K562 (cell line): ENCODE data around the gene OSBPL7. TPM values are rescaled to one million over a fixed set of nuclear protein-coding genes. Genes with fewer than 3 reads are reported as not detected.

Source experiments
- ATAC-seq: fragments of 200-7000 bp; cut with Tn5 transposase; 3 replicates; pipeline ENCODE4 v1.9.1; 2020; ENCODE audit warnings: moderate library complexity
- BruUV-seq: library from RNA; stranded (reverse); fragments of 400-500 nt; replicated peaks from 2 replicates; lab custom pipeline; 2021; lab: Mats Ljungman, UMichigan
- CTCF ChIA-PET: fragments of 300-600 bp; formaldehyde crosslinking; extraction: SDS; loops from one replicate; lab custom pipeline; 2021; ENCODE audit warnings: low intra/inter-chr PET ratio; lab: Yijun Ruan, JAX
- POLR2A ChIA-PET: fragments of 300-600, 350-650 bp; sonication (Branson Sonifier 250); formaldehyde crosslinking; extraction: SDS; loops from one replicate; lab custom pipeline; 2021; ENCODE audit warnings: antibody characterized with exemption, inconsistent platforms; lab: Yijun Ruan, JAX
- DNase-seq, 4 experiments: peaks; one replicate each; pipeline versions ENCODE4 v3.0.0 to v3.0.0-alpha.2; 2011 to 2018; ENCODE audit warnings: low spot score in 3 of 4, mixed read lengths in 3 of 4; ENCODE audit errors: extremely low read depth in 1 of 4
- FAIRE-seq: peaks from 2 replicates; lab custom pipeline; 2011; peaks lifted over from hg19 to GRCh38; lab: Jason Lieb, UNC
- H2AFZ ChIP-seq: 2 replicates; pipeline ENCODE4 v1.6.0; 2011; ENCODE audit warnings: low read depth, low read length, control low read depth, inconsistent platforms
- H3K27ac ChIP-seq: fragments of 200-600 bp; 3 replicates; pipeline ENCODE4 v1.8.0; 2011; ENCODE audit warnings: low read depth, mild to moderate bottlenecking, control low read depth, inconsistent platforms, low read length, moderate library complexity, mixed read lengths; ENCODE audit errors: extremely low read depth
- H3K27me3 ChIP-seq, 2 experiments: fragments of 300-600 bp in 1 of 2; 2 replicates in 1 of 2; 3 replicates in 1 of 2; pipeline versions ENCODE4 v1.6.0 to v1.8.0; 2011; ENCODE audit warnings: inconsistent platforms in 2 of 2, low read length in 2 of 2, mild to moderate bottlenecking in 1 of 2, mixed read lengths in 1 of 2, moderate library complexity in 1 of 2; ENCODE audit not compliant: control insufficient read depth in 2 of 2, insufficient read depth in 2 of 2
- H3K36me3 ChIP-seq: fragments of 300-600 bp; 3 replicates; pipeline ENCODE4 v1.8.0; 2011; ENCODE audit warnings: mild to moderate bottlenecking, low read length, inconsistent platforms; ENCODE audit not compliant: control insufficient read depth, insufficient read depth
- H3K4me1 ChIP-seq, 2 experiments: fragments of 200-600 bp in 1 of 2; replicated peaks in 1 of 2; 2 replicates in 1 of 2; 3 replicates in 1 of 2; pipeline versions ENCODE4 v1.5.1 to v1.8.0; 2011; ENCODE audit warnings: inconsistent platforms in 2 of 2, low read length in 2 of 2, mild to moderate bottlenecking in 1 of 2, mixed read lengths in 1 of 2, moderate library complexity in 1 of 2; ENCODE audit not compliant: control insufficient read depth in 2 of 2, insufficient read depth in 2 of 2
- H3K4me2 ChIP-seq: 2 replicates; pipeline ENCODE4 v1.6.1; 2011; ENCODE audit warnings: low read length, control low read depth, inconsistent platforms, mixed read lengths; ENCODE audit not compliant: insufficient read depth
- H3K4me3 ChIP-seq: fragments of 200-600 bp; sonication (generic), shearing (Covaris generic); 2 replicates; pipeline ENCODE4 v1.5.1; 2016; ENCODE audit warnings: control low read depth, inconsistent platforms
- H3K79me2 ChIP-seq: fragments of 200-600 bp; 3 replicates; pipeline ENCODE4 v1.8.0; 2011; ENCODE audit warnings: low read length, inconsistent platforms; ENCODE audit not compliant: control insufficient read depth, insufficient read depth
- H3K9ac ChIP-seq, 2 experiments: 2 replicates each; pipeline versions ENCODE4 v1.6.0 to v1.6.1; 2011; ENCODE audit warnings: low read depth in 2 of 2, low read length in 2 of 2, control low read depth in 1 of 2, inconsistent platforms in 1 of 2, mild to moderate bottlenecking in 1 of 2, mixed read lengths in 1 of 2; ENCODE audit not compliant: insufficient read depth in 1 of 2
- H3K9me1 ChIP-seq: one replicate; pipeline ENCODE4 v1.6.0; 2011; ENCODE audit warnings: inconsistent platforms, mild to moderate bottlenecking, low read length, moderate library complexity; ENCODE audit not compliant: control insufficient read depth, insufficient read depth
- H3K9me3 ChIP-seq: replicated peaks from 2 replicates; pipeline ENCODE4 v1.5.1; 2011; ENCODE audit warnings: low read depth, low read length, inconsistent platforms; ENCODE audit not compliant: control insufficient read depth, insufficient read depth
- H4K20me1 ChIP-seq: replicated peaks from 2 replicates; pipeline ENCODE4 v1.6.1; 2011; ENCODE audit warnings: low read length, inconsistent platforms, mixed read lengths; ENCODE audit not compliant: control insufficient read depth, insufficient read depth
- MAX ChIP-seq: sonication (generic); formaldehyde crosslinking; IDR thresholded peaks from 2 replicates; pipeline ENCODE4 v1.9.0; 2022; ENCODE audit warnings: mild to moderate bottlenecking, missing genetic modification reagents
- NFE2 ChIP-seq: IDR thresholded peaks from 2 replicates; pipeline ENCODE4 v1.6.1; 2014; ENCODE audit warnings: antibody characterized with exemption, low read depth
- WGBS: fragments of 100-300 bp; shearing (Covaris generic); methylation state at CpG from one replicate; pipeline ENCODE4 v1.1.6; 2016; ENCODE audit warnings: low coverage, mixed read lengths; ENCODE audit not compliant: insufficient coverage; ENCODE audit errors: missing lambda C conversion rate; 5-methylcytosine and 5-hydroxymethylcytosine counted together
- in situ Hi-C: fragments of 300-500 bp; cut with MboI; formaldehyde crosslinking; loops from 4 replicates; pipeline ENCODE4 v1.15.0; 2018; ENCODE audit warnings: inconsistent platforms, mixed read lengths
- intact Hi-C: fragments of 100-400 bp; cut with micrococcal nuclease; formaldehyde crosslinking; loops from 2 replicates; pipeline ENCODE4 v1.14.2; 2022
- polyA plus RNA-seq, 8 experiments: library from polyadenylated mRNA; depleted of rRNA in 4 of 8; stranded (reverse) in 5 of 8; unstranded in 3 of 8; fragments of >200 nt; fragmentation: Nextera tagmentation in 2 of 8; fragmentation: Illumina TruSeq in 1 of 8; extraction: Ambion mirVana in 2 of 8; extraction: Trizol in 1 of 8; gene quantifications; 2 replicates each; pipeline versions ENCODE4 v1.2.1 to v1.2.3, GENCODE V29; 2011 to 2014; ENCODE audit warnings: inconsistent platforms in 1 of 8, missing spikeins in 1 of 8
- total RNA-seq, 7 experiments: library from RNA; depleted of rRNA in 6 of 7; stranded (reverse); fragments of >200 nt in 6 of 7; fragmentation: Illumina TruSeq in 2 of 7; extraction: Trizol in 2 of 7; gene quantifications; 2 replicates each; pipeline versions ENCODE4 v1.2.1 to v1.2.3, GENCODE V29; 2011 to 2021; ENCODE audit warnings: low replicate concordance in 1 of 7

The OSBPL7 gene
- total and polyA plus RNA-seq, 9 of the 15 experiments (the other 6 are each of a cell fraction or from before 2014, with no cell fraction given), result 0.32 to 11.9 (median 5.8) TPM

- ChIA-PET POLR2A (interaction anchor here (0.6 kb wide), 1 partner anchor 70 kb away, joined by 3 read pairs; no protein-coding TSS in a partner anchor), CTCF (no interaction called here)
- 0 out of 2 replicates have a peak, but pooled peaks cover 4% of the 10 kb centered on the region for H4K20me1 ChIP-seq
- peaks cover 0 to 6% of the 10 kb centered on the region in 2 experiments; a peak in 1 of 5 replicates for H3K27me3 ChIP-seq
- no peak overlapping the region for H3K27ac ChIP-seq
- H3K4me1 ChIP-seq, result peaks cover 22 to 42% of the 10 kb centered on the region in 2 experiments
- peak overlapping the region in 1 of 2 experiments; percentile 74; a peak in 2 of 4 replicates for H3K9ac ChIP-seq
- TF ChIP-seq NFE2 (no peak), MAX (CRISPR knock-in tag) (peak; percentile 16; the same call in 1 of the 2 replicates)
- H3K4me3 ChIP-seq, result no peak overlapping the region
- DNase-seq (no peak), ATAC-seq (no peak), FAIRE-seq (no peak)
- peaks cover 27% of the 10 kb centered on the region; the same call in 1 of the 3 replicates for H3K36me3 ChIP-seq
- no peaks in the 10 kb centered on the region for H3K9me3 ChIP-seq
- H3K4me2 ChIP-seq, result no peak overlapping the region
- WGBS, result 95% methylated on average over 22 of the region's 22 CpGs
- intact Hi-C loops (no loop called here), in situ Hi-C loops (no loop called here)
- peaks cover 6% of the 10 kb centered on the region for H3K9me1 ChIP-seq
- H3K79me2 ChIP-seq, result no peaks in the 10 kb centered on the region
- BruUV-seq, result no TSS peak
- no peak overlapping the region for H2AFZ ChIP-seq
These were observed 12.6 kb downstream of the OSBPL7 start for GRCh38 chr17:47808830-47809480.
